ENCODE data around the gene OPRPN. TPM values are rescaled to one million over a fixed set of nuclear protein-coding genes. Genes with fewer than 3 reads are reported as not detected.

OPRPN gene
- total RNA-seq, 1 donor from 2014 or later = not detected

DNA sequence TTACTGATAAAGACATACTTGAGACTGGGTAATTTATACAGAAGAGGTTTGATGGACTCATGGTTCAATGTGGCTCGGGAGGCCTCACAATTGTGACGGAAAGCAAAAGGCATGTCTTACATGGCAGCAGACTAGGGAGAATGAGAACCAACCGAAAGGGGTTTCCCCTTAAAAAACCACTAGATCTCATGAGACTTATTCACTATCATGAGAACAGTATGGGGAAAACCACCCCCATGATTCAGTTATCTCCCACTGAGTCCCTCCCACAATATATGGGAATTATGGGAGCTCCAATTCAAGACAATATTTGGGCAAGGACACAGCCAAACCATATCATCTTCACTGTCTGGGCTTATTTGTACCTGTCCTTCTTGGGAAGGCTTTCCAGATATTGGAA lies 51.5 kb downstream of the OPRPN start:
- Histone ChIP-seq H3K27me3 (no peaks in the 10 kb centered on the region), H3K4me1 (no peaks in the 10 kb centered on the region), H3K4me3 (no peak overlapping the region), H3K36me3 (no peaks in the 10 kb centered on the region), H3K27ac (no peak overlapping the region), H3K9me3 (no peaks in the 10 kb centered on the region)
- TF ChIP-seq, protein P1, sequence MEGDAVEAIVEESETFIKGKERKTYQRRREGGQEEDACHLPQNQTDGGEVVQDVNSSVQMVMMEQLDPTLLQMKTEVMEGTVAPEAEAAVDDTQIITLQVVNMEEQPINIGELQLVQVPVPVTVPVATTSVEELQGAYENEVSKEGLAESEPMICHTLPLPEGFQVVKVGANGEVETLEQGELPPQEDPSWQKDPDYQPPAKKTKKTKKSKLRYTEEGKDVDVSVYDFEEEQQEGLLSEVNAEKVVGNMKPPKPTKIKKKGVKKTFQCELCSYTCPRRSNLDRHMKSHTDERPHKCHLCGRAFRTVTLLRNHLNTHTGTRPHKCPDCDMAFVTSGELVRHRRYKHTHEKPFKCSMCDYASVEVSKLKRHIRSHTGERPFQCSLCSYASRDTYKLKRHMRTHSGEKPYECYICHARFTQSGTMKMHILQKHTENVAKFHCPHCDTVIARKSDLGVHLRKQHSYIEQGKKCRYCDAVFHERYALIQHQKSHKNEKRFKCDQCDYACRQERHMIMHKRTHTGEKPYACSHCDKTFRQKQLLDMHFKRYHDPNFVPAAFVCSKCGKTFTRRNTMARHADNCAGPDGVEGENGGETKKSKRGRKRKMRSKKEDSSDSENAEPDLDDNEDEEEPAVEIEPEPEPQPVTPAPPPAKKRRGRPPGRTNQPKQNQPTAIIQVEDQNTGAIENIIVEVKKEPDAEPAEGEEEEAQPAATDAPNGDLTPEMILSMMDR (IDR thresholded peaks at IDR 0.05) = no peak
- no peak for TF ChIP-seq POLR2A (IDR thresholded peaks at IDR 0.05)
- TF ChIP-seq POLR2AphosphoS5 (IDR thresholded peaks at IDR 0.05; ENCODE audit: insufficient read depth in 1 of 2, low read depth in 1 of 2) = no peak
- DNase-seq (ENCODE audit: extremely low spot score in 2 of 2) = no peak
- intact Hi-C loops (cut with DNase I) = no loop called here

GRCh38 chr4:70452946-70453345 lies 55.2 kb downstream of the OPRPN start:
- Histone ChIP-seq H3K4me1 (no peaks in the 10 kb centered on the region), H3K4me3 (no peak overlapping the region), H3K27me3 (no peaks in the 10 kb centered on the region), H3K27ac (no peak overlapping the region), H3K36me3 (no peaks in the 10 kb centered on the region), H3K9me3 (no peaks in the 10 kb centered on the region)
- intact Hi-C loops (cut with DNase I) = no loop called here
- TF ChIP-seq, protein P1 (IDR thresholded peaks at IDR 0.05) = no peak
- TF ChIP-seq POLR2A (IDR thresholded peaks at IDR 0.05) = no peak
- TF ChIP-seq POLR2AphosphoS5 (IDR thresholded peaks at IDR 0.05; ENCODE audit: insufficient read depth in 1 of 2, low read depth in 1 of 2) = no peak
- no peak for DNase-seq (ENCODE audit: extremely low spot score in 2 of 2)

Other genes with a start within 250 kb of the OPRPN start
- gene PRR27, start 243.7 kb upstream of the OPRPN start, total RNA-seq = not detected
- not detected for gene ODAM, start 202.2 kb upstream of the OPRPN start, total RNA-seq
- gene FDCSP, start 171.8 kb upstream of the OPRPN start, total RNA-seq = not detected
- gene CSN3, start 155.3 kb upstream of the OPRPN start, total RNA-seq = not detected
- not detected for gene CABS1, start 63.0 kb upstream of the OPRPN start, total RNA-seq
- not detected for gene SMR3A, start 37.2 kb upstream of the OPRPN start, total RNA-seq
- gene SMR3B, start 14.8 kb upstream of the OPRPN start, total RNA-seq = not detected
- not detected for gene MUC7, start 74.3 kb downstream of the OPRPN start, total RNA-seq
- not detected for gene AMTN, start 120.6 kb downstream of the OPRPN start, total RNA-seq
- gene AMBN, start 194.3 kb downstream of the OPRPN start, total RNA-seq = not detected
- gene ENAM, start 230.8 kb downstream of the OPRPN start, total RNA-seq = not detected

Measured in vagina (tissue), 2 donors.